PC-3 (cell line): ENCODE measurements around the gene GIGYF2.

Source experiments
- EZH2 ChIP-seq: fragments of 300-600 bp; sonication (generic); IDR thresholded peaks from one replicate; pipeline ENCODE4 v1.6.1; 2017; ENCODE audit warnings: antibody characterized with exemption, mild to moderate bottlenecking, low read length; ENCODE audit not compliant: unreplicated experiment
- TF ChIP-seq, protein P1 (sequence below): fragments of 300-600 bp; sonication (generic); conservative IDR thresholded peaks from 2 replicates; pipeline ENCODE4 v1.5.1; 2017; ENCODE audit warnings: antibody characterized with exemption, low read depth, mild to moderate bottlenecking, low read length

DNA sequence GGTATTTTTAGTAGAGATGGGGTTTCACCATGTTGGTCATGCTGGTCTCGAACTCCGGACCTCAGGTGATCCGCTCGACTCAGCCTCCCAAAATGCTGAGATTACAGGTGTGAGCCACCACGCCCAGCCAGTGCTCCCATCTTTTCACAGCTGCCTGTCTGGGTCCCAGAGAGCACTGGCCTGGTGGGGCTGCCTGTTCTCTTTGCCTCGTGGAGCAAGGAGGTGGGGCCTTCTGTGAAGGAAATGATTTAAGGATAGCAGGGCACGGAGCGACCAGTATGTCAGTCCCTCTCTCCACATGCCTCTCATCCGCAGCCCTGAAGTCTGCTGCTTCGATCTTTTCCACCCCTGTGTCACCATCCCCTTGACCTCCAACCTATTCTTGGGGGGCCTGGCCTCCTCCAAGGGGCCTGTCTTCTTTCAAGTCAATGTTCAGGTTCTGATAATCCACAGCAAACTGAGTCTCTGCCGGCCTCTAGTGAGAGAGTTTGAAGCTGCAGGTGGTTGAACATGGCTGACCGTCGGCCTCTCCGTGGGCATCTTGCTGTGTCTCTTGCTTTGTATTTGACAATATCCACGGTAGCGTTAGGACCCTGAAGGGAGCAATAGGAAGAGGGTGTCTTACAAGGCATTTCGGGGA lies 28.2 kb upstream of the GIGYF2 start:
- TF ChIP-seq, protein P1, sequence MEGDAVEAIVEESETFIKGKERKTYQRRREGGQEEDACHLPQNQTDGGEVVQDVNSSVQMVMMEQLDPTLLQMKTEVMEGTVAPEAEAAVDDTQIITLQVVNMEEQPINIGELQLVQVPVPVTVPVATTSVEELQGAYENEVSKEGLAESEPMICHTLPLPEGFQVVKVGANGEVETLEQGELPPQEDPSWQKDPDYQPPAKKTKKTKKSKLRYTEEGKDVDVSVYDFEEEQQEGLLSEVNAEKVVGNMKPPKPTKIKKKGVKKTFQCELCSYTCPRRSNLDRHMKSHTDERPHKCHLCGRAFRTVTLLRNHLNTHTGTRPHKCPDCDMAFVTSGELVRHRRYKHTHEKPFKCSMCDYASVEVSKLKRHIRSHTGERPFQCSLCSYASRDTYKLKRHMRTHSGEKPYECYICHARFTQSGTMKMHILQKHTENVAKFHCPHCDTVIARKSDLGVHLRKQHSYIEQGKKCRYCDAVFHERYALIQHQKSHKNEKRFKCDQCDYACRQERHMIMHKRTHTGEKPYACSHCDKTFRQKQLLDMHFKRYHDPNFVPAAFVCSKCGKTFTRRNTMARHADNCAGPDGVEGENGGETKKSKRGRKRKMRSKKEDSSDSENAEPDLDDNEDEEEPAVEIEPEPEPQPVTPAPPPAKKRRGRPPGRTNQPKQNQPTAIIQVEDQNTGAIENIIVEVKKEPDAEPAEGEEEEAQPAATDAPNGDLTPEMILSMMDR: peak; percentile 68
- TF ChIP-seq EZH2: no peak
